Measurements from ENCODE around the gene LZTR1.
"Not testable (repeated sequence)": the region's sequence is repeated elsewhere in the genome, so short reads cannot be mapped to it uniquely, and the experiment has no call there.

LZTR1 gene

DNA sequence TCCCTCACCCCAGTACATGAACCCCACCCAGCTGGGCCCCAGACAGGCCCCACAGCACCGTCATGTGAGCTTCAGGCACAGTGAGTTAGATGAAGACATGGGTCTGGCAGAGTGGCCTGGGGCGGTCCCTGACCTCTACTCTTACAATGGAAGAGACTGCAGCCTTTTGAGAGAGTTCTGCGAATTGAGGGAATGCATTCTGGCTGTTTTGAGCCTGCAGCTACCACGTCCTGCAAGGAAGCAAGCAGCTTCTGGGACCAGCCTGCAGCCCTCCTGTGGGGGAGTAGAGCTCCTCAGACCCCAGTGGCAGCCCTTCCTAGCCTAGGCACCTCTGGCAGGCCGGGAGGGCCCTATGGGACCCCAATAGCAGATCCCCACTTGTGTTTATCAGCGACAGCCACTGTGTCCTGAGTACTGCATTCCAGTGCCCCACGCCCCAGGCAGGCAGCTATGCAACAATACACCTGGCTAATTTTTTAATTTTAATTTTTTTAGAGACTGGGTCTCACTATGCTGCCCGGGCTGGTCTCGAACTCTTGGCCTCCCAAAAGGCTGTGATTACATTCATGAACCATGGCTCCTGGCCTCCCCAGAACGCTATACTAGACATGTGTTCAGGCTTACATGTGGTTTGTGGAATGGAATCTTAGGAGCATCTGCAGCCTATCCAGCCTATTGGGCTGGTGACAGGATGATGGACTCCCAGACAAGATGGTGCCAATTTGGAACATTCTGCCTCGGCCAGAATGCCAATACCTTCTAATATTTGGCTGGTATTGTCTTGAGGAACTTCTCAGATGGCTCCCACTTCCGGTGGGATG is 51.0 kb downstream of the LZTR1 start:
- DNase-seq (ENCODE audit: low read depth) = no peak
- TF ChIP-seq, protein P1, sequence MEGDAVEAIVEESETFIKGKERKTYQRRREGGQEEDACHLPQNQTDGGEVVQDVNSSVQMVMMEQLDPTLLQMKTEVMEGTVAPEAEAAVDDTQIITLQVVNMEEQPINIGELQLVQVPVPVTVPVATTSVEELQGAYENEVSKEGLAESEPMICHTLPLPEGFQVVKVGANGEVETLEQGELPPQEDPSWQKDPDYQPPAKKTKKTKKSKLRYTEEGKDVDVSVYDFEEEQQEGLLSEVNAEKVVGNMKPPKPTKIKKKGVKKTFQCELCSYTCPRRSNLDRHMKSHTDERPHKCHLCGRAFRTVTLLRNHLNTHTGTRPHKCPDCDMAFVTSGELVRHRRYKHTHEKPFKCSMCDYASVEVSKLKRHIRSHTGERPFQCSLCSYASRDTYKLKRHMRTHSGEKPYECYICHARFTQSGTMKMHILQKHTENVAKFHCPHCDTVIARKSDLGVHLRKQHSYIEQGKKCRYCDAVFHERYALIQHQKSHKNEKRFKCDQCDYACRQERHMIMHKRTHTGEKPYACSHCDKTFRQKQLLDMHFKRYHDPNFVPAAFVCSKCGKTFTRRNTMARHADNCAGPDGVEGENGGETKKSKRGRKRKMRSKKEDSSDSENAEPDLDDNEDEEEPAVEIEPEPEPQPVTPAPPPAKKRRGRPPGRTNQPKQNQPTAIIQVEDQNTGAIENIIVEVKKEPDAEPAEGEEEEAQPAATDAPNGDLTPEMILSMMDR (IDR thresholded peaks at IDR 0.05; ENCODE audit: control insufficient read depth, insufficient read depth, low read depth, low read length, missing control alignments) = no peak
- no peak overlapping the region for H3K4me3 ChIP-seq (ENCODE audit: control insufficient read depth, low read depth, low read length)

DNA sequence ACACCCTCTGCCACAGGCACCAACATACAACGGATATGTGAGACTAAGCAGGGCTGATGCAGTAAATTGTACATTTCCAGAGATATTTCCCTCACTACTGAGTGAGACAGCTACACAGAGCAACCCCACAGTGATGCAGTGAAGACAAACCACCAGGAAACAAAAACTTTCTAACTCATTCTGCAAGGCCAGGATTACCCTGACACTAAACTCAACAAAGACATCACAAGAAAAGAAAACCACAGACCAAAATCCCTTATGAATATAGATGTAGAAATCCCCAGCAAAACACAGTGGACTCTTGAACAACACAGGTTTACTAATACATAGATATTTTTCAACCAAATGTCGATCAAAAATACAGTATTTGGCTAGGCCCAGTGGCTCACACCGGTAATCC is 51.8 kb downstream of the LZTR1 start:
- H3K4me3 ChIP-seq (ENCODE audit: control insufficient read depth, low read depth, low read length) = no peak overlapping the region
- no peak for DNase-seq (ENCODE audit: low read depth)
- TF ChIP-seq, protein P1 (IDR thresholded peaks at IDR 0.05; ENCODE audit: control insufficient read depth, insufficient read depth, low read depth, low read length, missing control alignments) = no peak

DNA sequence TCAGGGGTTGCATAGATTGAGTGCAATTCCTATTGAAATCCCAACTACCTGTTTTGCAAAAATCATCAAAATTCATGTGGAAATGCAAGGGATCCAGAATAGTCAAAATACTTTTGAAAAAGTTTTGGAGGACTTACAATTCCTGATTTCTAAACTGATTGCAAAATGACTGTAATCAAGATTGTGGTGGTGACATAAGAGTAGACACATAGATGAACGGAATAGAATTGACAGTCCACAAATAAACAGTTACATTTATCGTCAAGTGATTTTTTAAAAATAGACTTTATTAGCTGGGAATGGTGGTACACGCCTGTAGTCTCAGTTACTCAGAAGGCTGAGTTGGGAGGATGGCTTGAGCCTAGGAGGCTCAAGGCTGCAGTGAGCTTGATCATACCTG is 52.9 kb downstream of the LZTR1 start:
- H3K4me3 ChIP-seq (ENCODE audit: control insufficient read depth, low read depth, low read length) = no peak overlapping the region
- TF ChIP-seq, protein P1 (IDR thresholded peaks at IDR 0.05; ENCODE audit: control insufficient read depth, insufficient read depth, low read depth, low read length, missing control alignments) = no peak
- DNase-seq (ENCODE audit: low read depth) = no peak

DNA sequence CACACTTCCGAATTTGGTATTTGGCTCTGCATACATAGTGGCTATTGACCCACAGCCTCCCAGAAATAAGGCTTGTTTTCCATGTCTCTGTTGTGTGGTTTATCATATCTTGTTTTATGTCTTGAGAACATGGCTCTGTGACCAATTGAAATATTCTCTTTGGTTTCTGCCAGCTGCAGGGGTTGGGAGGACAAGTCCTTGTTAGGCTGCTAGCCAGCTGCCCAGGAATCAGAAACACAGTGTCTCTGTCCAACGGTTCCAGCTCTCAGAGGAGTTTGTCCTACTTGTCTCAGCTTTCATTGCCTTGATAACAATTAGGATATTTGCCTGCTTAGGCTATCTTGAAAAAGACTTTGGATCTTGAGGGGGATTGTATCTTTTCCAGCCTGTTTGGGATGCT is 56.3 kb downstream of the LZTR1 start:
- TF ChIP-seq, protein P1 (IDR thresholded peaks at IDR 0.05; ENCODE audit: control insufficient read depth, insufficient read depth, low read depth, low read length, missing control alignments) = no peak
- H3K4me3 ChIP-seq (ENCODE audit: control insufficient read depth, low read depth, low read length) = no peak overlapping the region
- DNase-seq (ENCODE audit: low read depth) = no peak

DNA sequence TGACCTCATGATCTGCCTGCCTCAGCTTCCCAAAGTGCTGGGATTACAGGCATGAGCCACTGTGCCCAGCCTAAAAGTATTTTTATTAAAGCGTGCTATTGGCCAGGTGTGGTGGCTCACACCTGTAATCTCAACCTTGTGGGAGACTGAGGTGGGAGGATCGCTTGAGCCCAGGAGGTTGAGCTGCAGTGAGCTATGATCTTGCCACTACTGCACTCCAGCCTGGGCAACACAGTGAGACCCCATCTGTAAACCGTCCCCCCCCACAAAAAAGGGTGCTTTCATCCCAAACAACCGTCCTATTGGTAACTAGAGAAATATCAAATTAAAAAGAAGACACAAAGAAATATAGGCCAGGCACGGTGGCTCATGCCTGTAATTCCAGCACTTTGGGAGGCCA is 57.1 kb downstream of the LZTR1 start:
- not testable (repeated sequence) for DNase-seq (ENCODE audit: low read depth); H3K4me3 ChIP-seq (ENCODE audit: control insufficient read depth, low read depth, low read length)

DNA sequence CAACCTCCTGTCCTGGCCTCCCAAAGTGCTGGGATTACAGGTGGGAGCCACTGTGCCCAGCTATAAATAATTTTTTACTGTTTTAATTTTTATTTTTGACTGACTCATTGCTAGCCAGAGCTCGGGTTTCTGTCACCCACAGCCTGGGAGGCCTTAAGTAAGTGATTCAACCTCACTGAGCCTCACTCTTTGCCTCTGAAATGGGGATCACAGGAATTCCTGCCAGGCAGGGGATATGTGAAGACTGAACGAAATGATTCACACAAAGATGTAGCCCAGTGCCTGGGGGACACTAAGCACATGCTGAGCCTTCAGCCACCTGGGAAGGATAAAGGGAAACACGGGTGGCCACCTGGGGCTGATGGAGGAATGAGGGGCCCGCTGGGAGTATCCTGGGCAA is 59.8 kb downstream of the LZTR1 start:
- no peak for DNase-seq (ENCODE audit: low read depth)
- no peak overlapping the region for H3K4me3 ChIP-seq (ENCODE audit: control insufficient read depth, low read depth, low read length)

More for the DNA sequence above, 59.8 kb downstream of the LZTR1 start:
- TF ChIP-seq, protein P1 (IDR thresholded peaks at IDR 0.05; ENCODE audit: control insufficient read depth, insufficient read depth, low read depth, low read length, missing control alignments) = no peak
